A673 (cell line): ENCODE data around the gene TMEM95. TPM values are rescaled to one million over a fixed set of nuclear protein-coding genes. Genes with fewer than 3 reads are reported as not detected.

Experiments
- BruUV-seq: library from RNA; stranded (reverse); fragments of 400-500 nt; replicated peaks from 2 replicates; lab custom pipeline; 2021; lab: Mats Ljungman, UMichigan
- CTCF ChIA-PET: fragments of 300-600 bp; sonication (Branson Sonifier 250); formaldehyde crosslinking; loops from one replicate; lab custom pipeline; 2022; ENCODE audit warnings: antibody characterized with exemption; lab: Charles Lee
- POLR2A ChIA-PET: fragments of 300-600 bp; sonication (Branson Sonifier 250); formaldehyde crosslinking; loops from one replicate; lab custom pipeline; 2022; ENCODE audit warnings: antibody characterized with exemption; ENCODE audit not compliant: low non-redundant PET; lab: Charles Lee
- DNase-seq: peaks from one replicate; pipeline ENCODE4 v3.0.0-alpha.2; 2015; ENCODE audit warnings: low spot score
- H3K27ac ChIP-seq: fragments of 200-600 bp; sonication (generic); 2 replicates; pipeline ENCODE4 v1.5.1; 2016; ENCODE audit warnings: mixed run types, low read depth, mild to moderate bottlenecking, mixed read lengths, antibody characterized with exemption, low read length; ENCODE audit not compliant: poor library complexity, severe bottlenecking
- H3K27me3 ChIP-seq: fragments of 200-600 bp; sonication (generic); replicated peaks from 2 replicates; pipeline ENCODE4 v1.6.1; 2017; ENCODE audit warnings: mixed run types, low read depth, mild to moderate bottlenecking, mixed read lengths, antibody characterized with exemption, low read length; ENCODE audit not compliant: insufficient read depth, poor library complexity
- H3K36me3 ChIP-seq: fragments of 200-600 bp; sonication (generic); 2 replicates; pipeline ENCODE4 v1.6.1; 2016; ENCODE audit warnings: mixed run types, mild to moderate bottlenecking, mixed read lengths, antibody characterized with exemption, low read length; ENCODE audit not compliant: insufficient read depth, poor library complexity, severe bottlenecking
- H3K4me1 ChIP-seq: fragments of 200-600 bp; sonication (generic); 2 replicates; pipeline ENCODE4 v1.6.1; 2017; ENCODE audit warnings: mixed run types, mild to moderate bottlenecking, mixed read lengths, antibody characterized with exemption, low read length; ENCODE audit not compliant: insufficient read depth, poor library complexity, severe bottlenecking
- H3K4me3 ChIP-seq: fragments of 200-600 bp; sonication (generic); 2 replicates; pipeline ENCODE4 v1.5.1; 2016; ENCODE audit warnings: low read depth, mixed run types, mild to moderate bottlenecking, mixed read lengths, low read length; ENCODE audit not compliant: poor library complexity, severe bottlenecking
- H3K9me3 ChIP-seq: fragments of 200-600 bp; sonication (generic); 2 replicates; pipeline ENCODE4 v1.6.1; 2016; ENCODE audit warnings: mixed run types, low read depth, mild to moderate bottlenecking, mixed read lengths, antibody characterized with exemption, low read length; ENCODE audit not compliant: poor library complexity, severe bottlenecking
- EZH2 ChIP-seq: fragments of 200-600 bp; sonication (generic); IDR thresholded peaks from 2 replicates; pipeline ENCODE4 v1.6.1; 2017; ENCODE audit warnings: borderline replicate concordance, low read depth, mild to moderate bottlenecking, mixed read lengths, antibody characterized with exemption, low read length; ENCODE audit not compliant: poor library complexity, severe bottlenecking
- intact Hi-C: fragments of 100-400 bp; cut with micrococcal nuclease; formaldehyde crosslinking; loops from one replicate; pipeline ENCODE4 v1.10.0; 2022; ENCODE audit not compliant: unreplicated experiment
- total RNA-seq: library from RNA; stranded (reverse); gene quantifications from 2 replicates; pipeline ENCODE4 v1.2.3, GENCODE V29; 2021
- TF ChIP-seq, protein P1 (sequence below): fragments of 300-800, 200-600 bp; sonication (generic); conservative IDR thresholded peaks from 2 replicates; pipeline ENCODE4 v1.5.1; 2017; ENCODE audit warnings: low read depth, mild to moderate bottlenecking, antibody characterized with exemption, low read length, moderate library complexity, mixed read lengths

TMEM95 gene
- total RNA-seq, 1 experiment from 2014 or later, result not detected

DNA sequence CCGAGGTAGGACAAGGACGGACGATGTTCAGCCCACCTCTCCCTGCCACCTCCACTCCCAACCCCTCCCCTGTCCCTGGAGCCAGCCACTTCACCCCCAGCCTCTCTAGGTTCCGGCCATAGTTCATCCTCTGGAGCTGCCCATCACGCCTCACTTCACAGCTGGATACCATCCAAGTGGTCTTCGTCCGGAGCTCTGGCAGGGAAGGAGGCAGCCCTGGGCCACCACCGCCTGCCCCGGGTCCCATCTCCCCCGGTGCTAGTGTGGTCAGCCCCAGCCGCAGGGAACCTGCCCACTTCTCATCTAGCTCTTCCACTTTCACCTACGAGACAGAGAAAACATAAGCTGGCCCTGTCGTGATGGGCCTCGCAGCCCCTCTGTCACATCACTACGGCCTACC lies 33.5 kb upstream of the TMEM95 start:
- Histone ChIP-seq H3K27ac (no peak overlapping the region), H3K4me1 (no peaks in the 10 kb centered on the region), H3K27me3 (no peaks in the 10 kb centered on the region), H3K4me3 (no peak overlapping the region), H3K36me3 (peaks cover 70% of the 10 kb centered on the region), H3K9me3 (no peaks in the 10 kb centered on the region)
- DNase-seq, result no peak
- ChIA-PET CTCF (no interaction called here), POLR2A (no interaction called here)
- BruUV-seq, result no TSS peak
- TF ChIP-seq, protein P1, sequence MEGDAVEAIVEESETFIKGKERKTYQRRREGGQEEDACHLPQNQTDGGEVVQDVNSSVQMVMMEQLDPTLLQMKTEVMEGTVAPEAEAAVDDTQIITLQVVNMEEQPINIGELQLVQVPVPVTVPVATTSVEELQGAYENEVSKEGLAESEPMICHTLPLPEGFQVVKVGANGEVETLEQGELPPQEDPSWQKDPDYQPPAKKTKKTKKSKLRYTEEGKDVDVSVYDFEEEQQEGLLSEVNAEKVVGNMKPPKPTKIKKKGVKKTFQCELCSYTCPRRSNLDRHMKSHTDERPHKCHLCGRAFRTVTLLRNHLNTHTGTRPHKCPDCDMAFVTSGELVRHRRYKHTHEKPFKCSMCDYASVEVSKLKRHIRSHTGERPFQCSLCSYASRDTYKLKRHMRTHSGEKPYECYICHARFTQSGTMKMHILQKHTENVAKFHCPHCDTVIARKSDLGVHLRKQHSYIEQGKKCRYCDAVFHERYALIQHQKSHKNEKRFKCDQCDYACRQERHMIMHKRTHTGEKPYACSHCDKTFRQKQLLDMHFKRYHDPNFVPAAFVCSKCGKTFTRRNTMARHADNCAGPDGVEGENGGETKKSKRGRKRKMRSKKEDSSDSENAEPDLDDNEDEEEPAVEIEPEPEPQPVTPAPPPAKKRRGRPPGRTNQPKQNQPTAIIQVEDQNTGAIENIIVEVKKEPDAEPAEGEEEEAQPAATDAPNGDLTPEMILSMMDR, result no peak
- intact Hi-C loops, result no loop called here

DNA sequence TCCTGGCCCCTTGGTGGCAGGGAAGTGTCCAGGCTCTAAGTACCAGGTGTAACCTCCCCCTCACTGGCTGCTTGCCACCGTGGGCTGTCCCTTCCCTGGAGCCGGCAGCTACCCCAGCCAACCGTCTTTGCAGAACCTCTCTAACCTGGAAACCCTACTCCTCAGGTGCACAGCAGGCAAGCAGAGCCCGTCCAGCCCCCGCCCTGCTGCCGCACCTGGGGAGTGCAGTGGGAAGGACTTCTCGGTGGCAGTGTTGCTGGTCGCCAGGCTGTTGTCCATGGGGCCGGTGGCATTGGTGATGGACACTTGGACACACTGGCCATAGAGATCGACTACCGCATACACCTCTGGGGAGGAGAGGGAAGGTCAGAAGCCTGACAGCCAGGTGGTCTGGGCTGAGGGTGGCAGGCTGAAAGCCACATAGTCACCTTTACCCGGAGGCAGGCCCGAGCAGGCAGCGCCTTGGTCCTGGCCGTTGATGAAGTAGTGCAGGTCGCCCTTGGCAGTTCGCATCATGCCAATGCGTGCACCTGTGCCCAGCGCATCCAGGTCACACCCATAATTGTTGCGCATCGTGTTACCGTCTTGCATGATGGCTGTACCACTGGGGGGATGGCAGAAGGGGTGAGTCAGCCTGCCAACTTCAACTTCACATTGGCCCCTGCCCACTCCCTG lies 32.3 kb upstream of the TMEM95 start:
- CTCF ChIA-PET, result no interaction called here

DNA sequence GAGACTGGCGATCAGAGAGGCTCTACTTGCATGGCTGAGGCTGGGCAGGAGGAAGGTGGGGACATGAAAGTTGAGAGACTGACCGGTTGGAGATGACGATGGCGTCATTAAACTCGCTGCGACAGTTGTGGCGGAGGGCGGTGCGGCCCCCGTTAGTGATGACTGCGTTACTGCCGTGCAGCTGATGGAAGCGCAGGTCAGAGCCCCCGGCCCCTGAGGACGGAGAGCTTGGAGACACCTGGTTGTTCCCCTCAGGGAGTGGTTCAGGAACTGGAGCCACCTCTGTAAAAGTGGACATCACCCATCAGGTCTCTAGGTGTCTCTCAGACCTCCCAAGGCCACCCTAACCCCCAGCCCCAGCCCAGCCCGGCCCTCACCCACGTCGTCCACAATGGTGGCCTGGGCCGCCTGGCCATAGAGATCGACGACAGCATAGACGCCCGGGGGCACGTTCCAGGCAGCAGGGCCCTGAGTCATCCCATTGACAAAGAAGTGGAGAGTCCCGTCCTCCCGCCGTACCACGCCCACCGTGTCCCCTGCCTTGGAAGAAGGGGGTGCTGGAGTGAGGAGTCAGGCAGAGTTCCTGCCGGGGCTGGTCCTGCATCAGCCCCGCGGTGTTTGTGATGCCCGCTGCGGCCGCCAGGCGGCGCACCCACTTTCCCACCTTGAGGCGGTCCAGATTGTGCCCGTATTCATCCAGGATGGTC lies 31.1 kb upstream of the TMEM95 start:
- peak; percentile 62 for DNase-seq
- intact Hi-C loops, result no loop called here
- no peaks in the 10 kb centered on the region for H3K27me3 ChIP-seq
- TF ChIP-seq, protein P1, result peak; percentile 95
- no peak for TF ChIP-seq EZH2
- no peak overlapping the region for H3K4me3 ChIP-seq
- H3K36me3 ChIP-seq, result peaks cover 55% of the 10 kb centered on the region
- ChIA-PET CTCF (no interaction called here), POLR2A (no interaction called here)
- H3K4me1 ChIP-seq, result peaks cover 13% of the 10 kb centered on the region
- no TSS peak for BruUV-seq
- H3K9me3 ChIP-seq, result no peaks in the 10 kb centered on the region
- H3K27ac ChIP-seq, result no peak overlapping the region

More for the DNA sequence above, 32.3 kb upstream of the TMEM95 start:
- POLR2A ChIA-PET, result no interaction called here
- Histone ChIP-seq H3K27me3 (no peaks in the 10 kb centered on the region), H3K4me3 (no peak overlapping the region), H3K9me3 (no peaks in the 10 kb centered on the region), H3K36me3 (peaks cover 66% of the 10 kb centered on the region), H3K4me1 (peaks cover 5% of the 10 kb centered on the region), H3K27ac (no peak overlapping the region)
- TF ChIP-seq, protein P1, result no peak
- TF ChIP-seq EZH2, result no peak
- BruUV-seq, result no TSS peak
- no peak for DNase-seq
- intact Hi-C loops, result no loop called here
